ENCODE results near the gene TNF.
A peak's percentile ranks its signal among the peaks of the same experiment; 100 is the strongest.
"Not testable (repeated sequence)": the region's sequence is repeated elsewhere in the genome, so short reads cannot be mapped to it uniquely, and the experiment has no call there.

The TNF gene

GRCh38 chr6:31544676-31545075, 30.7 kb upstream of the TNF start:
- no peak for DNase-seq (ENCODE audit: low read depth)

GRCh38 chr6:31545291-31545690, 30.1 kb upstream of the TNF start:
- DNase-seq (ENCODE audit: low read depth): no peak

GRCh38 chr6:31546339-31546957, 28.9 kb upstream of the TNF start, which contains the start of gene ATP6V1G2:
ATP6V1G2 (minus strand) TSS chr6:31546608; CDS start chr6:31546559, 49 bp downstream.
- DNase-seq (ENCODE audit: low read depth): peak; percentile 67

- DNase-seq (ENCODE audit: low read depth): peak; percentile 80
Observed at GRCh38 chr6:31546958-31547726, 28.2 kb upstream of the TNF start, which contains the start of gene NFKBIL1. NFKBIL1 (plus strand) TSS chr6:31547608; CDS start chr6:31547695, 87 bp downstream.

- no peak for DNase-seq (ENCODE audit: low read depth)
Observed at GRCh38 chr6:31547727-31548543, 27.4 kb upstream of the TNF start.

GRCh38 chr6:31548544-31548873, 26.9 kb upstream of the TNF start:
- no peak for DNase-seq (ENCODE audit: low read depth)

GRCh38 chr6:31551371-31551770, 24.0 kb upstream of the TNF start:
- not testable (repeated sequence) for DNase-seq (ENCODE audit: low read depth)

- DNase-seq (ENCODE audit: low read depth): no peak
Observed at GRCh38 chr6:31556307-31556706, 19.1 kb upstream of the TNF start.

GRCh38 chr6:31557443-31558317, 17.7 kb upstream of the TNF start:
- DNase-seq (ENCODE audit: low read depth): no peak

GRCh38 chr6:31558318-31558625, 17.1 kb upstream of the TNF start:
- no peak for DNase-seq (ENCODE audit: low read depth)

GRCh38 chr6:31558631-31559500, 16.5 kb upstream of the TNF start:
- DNase-seq (ENCODE audit: low read depth): peak; percentile 57

GRCh38 chr6:31559606-31559957, 15.8 kb upstream of the TNF start:
- DNase-seq (ENCODE audit: low read depth): no peak

GRCh38 chr6:31559958-31560696, 15.2 kb upstream of the TNF start:
- DNase-seq (ENCODE audit: low read depth): no peak

GRCh38 chr6:31560697-31561058, 14.7 kb upstream of the TNF start:
- no peak for DNase-seq (ENCODE audit: low read depth)

GRCh38 chr6:31567531-31568370, 7.6 kb upstream of the TNF start:
- DNase-seq (ENCODE audit: low read depth): no peak

- DNase-seq (ENCODE audit: low read depth): no peak
Observed at GRCh38 chr6:31568537-31568961, 6.8 kb upstream of the TNF start.

GRCh38 chr6:31569861-31570536, 5.4 kb upstream of the TNF start:
- no peak for DNase-seq (ENCODE audit: low read depth)

- DNase-seq (ENCODE audit: low read depth): peak; percentile 55
Observed at GRCh38 chr6:31572041-31572911, 3.1 kb upstream of the TNF start, which contains the start of gene LTA. LTA (plus strand) TSS chr6:31572289; CDS start chr6:31572743, 454 bp downstream.

All from stimulated activated CD8-positive, alpha-beta memory T cell treated with anti-CD3 and anti-CD28 coated beads, Interleukin-12 subunit alpha, Interleukin-12 subunit beta, amount 100 ng/mL, for 4 hours (primary cell).